GM18505 (cell line): ENCODE results near the gene LRIG2.

Source experiments
- ATAC-seq: cut with Tn5 transposase; IDR thresholded peaks from one replicate; pipeline ENCODE4 v1.9.1; 2021; ENCODE audit not compliant: unreplicated experiment
- POLR2A ChIP-seq: IDR thresholded peaks from 4 replicates; pipeline ENCODE4 v1.6.1; 2011; ENCODE audit warnings: borderline replicate concordance; ENCODE audit not compliant: insufficient read depth, insufficient read length; ENCODE audit errors: extremely low read depth

LRIG2 gene

GRCh38 chr1:113178106-113178505, 105.1 kb downstream of the LRIG2 start:
- peak; percentile 91 for ATAC-seq
- TF ChIP-seq POLR2A: no peak

DNA sequence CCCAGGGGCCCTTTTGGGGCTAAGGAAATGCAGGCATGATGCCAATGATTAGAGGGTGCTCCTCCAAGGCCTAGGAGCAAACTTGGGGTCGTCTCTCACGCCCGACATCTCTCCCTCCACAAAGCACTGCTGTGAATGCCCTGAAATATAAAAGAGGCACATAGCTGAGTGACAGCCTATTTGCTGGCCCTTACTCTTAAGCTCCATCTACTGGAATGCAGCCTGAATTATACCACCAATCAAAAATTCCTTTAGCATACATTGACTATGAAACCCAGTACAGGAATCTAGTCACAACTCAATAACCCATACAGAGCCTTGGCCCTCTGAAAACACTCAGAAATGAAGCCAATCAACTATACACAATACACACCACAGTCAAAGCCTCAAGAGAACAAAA, 105.5 kb downstream of the LRIG2 start:
- TF ChIP-seq POLR2A: no peak
- ATAC-seq: no peak
